Astrocyte of the spinal cord (primary cell): Measurements from ENCODE around the gene CDC37.

ENCODE experiments used
- DNase-seq: peaks from one replicate; pipeline ENCODE4 v3.0.0; 2011; ENCODE audit warnings: low read depth, low spot score
- H3K4me3 ChIP-seq: 2 replicates; pipeline ENCODE4 v1.5.1; 2011; ENCODE audit warnings: low read depth, mild to moderate bottlenecking, low read length, moderate library complexity
- CTCF ChIP-seq: IDR thresholded peaks from 2 replicates; pipeline ENCODE4 v1.5.1; 2012; ENCODE audit warnings: low read depth, mild to moderate bottlenecking, low read length, inconsistent platforms
- in situ Hi-C: cut with HindIII; loops from 2 replicates; pipeline ENCODE4 v1.10.0; 2017; ENCODE audit warnings: low sequenced_read_pairs

CDC37 gene

GRCh38 chr19:10343495-10343894, 59.8 kb downstream of the CDC37 start:
- TF ChIP-seq CTCF = no peak
- no peak overlapping the region for H3K4me3 ChIP-seq
- no peak for DNase-seq
- in situ Hi-C loops = no loop called here
